HG03175 (cell line): ENCODE measurements around the gene DAP3.
"Not testable (repeated sequence)": the region's sequence is repeated elsewhere in the genome, so short reads cannot be mapped to it uniquely, and the experiment has no call there.

Source experiments
- ATAC-seq: cut with Tn5 transposase; IDR thresholded peaks from one replicate; pipeline ENCODE4 v1.9.1; 2021; ENCODE audit warnings: mild to moderate bottlenecking, moderate library complexity; ENCODE audit not compliant: unreplicated experiment

Gene DAP3

GRCh38 chr1:155715777-155716176 lies 26.9 kb downstream of the DAP3 start:
- ATAC-seq: no peak

- no peak for ATAC-seq
Measured at GRCh38 chr1:155717041-155717440, 28.1 kb downstream of the DAP3 start.

GRCh38 chr1:155718524-155719115 lies 29.7 kb downstream of the DAP3 start:
- ATAC-seq: not testable (repeated sequence)

- ATAC-seq: no peak
Measured at GRCh38 chr1:155719703-155720102, 30.8 kb downstream of the DAP3 start.

GRCh38 chr1:155725142-155725541 lies 36.3 kb downstream of the DAP3 start:
- ATAC-seq: no peak

GRCh38 chr1:155729031-155729898 lies 40.4 kb downstream of the DAP3 start:
- no peak for ATAC-seq

GRCh38 chr1:155740995-155741394 lies 52.1 kb downstream of the DAP3 start:
- no peak for ATAC-seq

GRCh38 chr1:155741908-155742307 lies 53.0 kb downstream of the DAP3 start:
- ATAC-seq: no peak

GRCh38 chr1:155744711-155745283 lies 55.9 kb downstream of the DAP3 start:
- no peak for ATAC-seq

GRCh38 chr1:155745284-155746228 lies 56.7 kb downstream of the DAP3 start:
- ATAC-seq: peak; percentile 89

GRCh38 chr1:155747586-155747985 lies 58.7 kb downstream of the DAP3 start:
- not testable (repeated sequence) for ATAC-seq

- not testable (repeated sequence) for ATAC-seq
Measured at GRCh38 chr1:155748141-155748540, 59.2 kb downstream of the DAP3 start.

- not testable (repeated sequence) for ATAC-seq
Measured at GRCh38 chr1:155759017-155759416, 70.1 kb downstream of the DAP3 start.

GRCh38 chr1:155759966-155760630 lies 71.2 kb downstream of the DAP3 start:
- ATAC-seq: no peak

- ATAC-seq: no peak
Measured at GRCh38 chr1:155760751-155761475, 72.0 kb downstream of the DAP3 start.

GRCh38 chr1:155761736-155762405 lies 73.0 kb downstream of the DAP3 start:
- ATAC-seq: no peak

GRCh38 chr1:155763090-155763815 lies 74.4 kb downstream of the DAP3 start:
- not testable (repeated sequence) for ATAC-seq

- not testable (repeated sequence) for ATAC-seq
Measured at GRCh38 chr1:155763989-155764388, 75.1 kb downstream of the DAP3 start.
